ENCODE results near the gene CERT1.
"Not testable (repeated sequence)": the region's sequence is repeated elsewhere in the genome, so short reads cannot be mapped to it uniquely, and the experiment has no call there.

GRCh38 chr5:75533716-75534115 lies 22.3 kb upstream of the CERT1 start:
- not testable (repeated sequence) for TF ChIP-seq GTF2A2 (tag; IDR thresholded peaks at IDR 0.05); EGR1 (conservative IDR thresholded peaks at IDR 0.05); PURB (CRISPR knock-in tag; IDR thresholded peaks at IDR 0.05; ENCODE audit: low read depth); SP1 (CRISPR knock-in tag; IDR thresholded peaks at IDR 0.05); ZBTB1 (CRISPR knock-in tag; IDR thresholded peaks at IDR 0.05; ENCODE audit: borderline replicate concordance, low read depth); NR4A1 (CRISPR knock-in tag; IDR thresholded peaks at IDR 0.05); NR4A1 (tag; IDR thresholded peaks at IDR 0.05); RFX1 (IDR thresholded peaks at IDR 0.05); ARID1B (IDR thresholded peaks at IDR 0.05); TAF1 (IDR thresholded peaks at IDR 0.05; ENCODE audit: control insufficient read depth, extremely low read depth, insufficient read depth, low read length, severe bottlenecking); HLTF (IDR thresholded peaks at IDR 0.05); RAD21 (CRISPR knock-in tag; conservative IDR thresholded peaks at IDR 0.05 in 1 of 2, IDR thresholded peaks at IDR 0.05 in 1 of 2); SNAPC5 (CRISPR knock-in tag; IDR thresholded peaks at IDR 0.05); ZZZ3 (IDR thresholded peaks at IDR 0.05)
